GM19193 (cell line): ENCODE data around the gene MCTP1.

Experiments used
- POLR2A ChIP-seq: IDR thresholded peaks from 4 replicates; pipeline ENCODE4 v1.6.1; 2011; ENCODE audit not compliant: insufficient read depth, insufficient read length; ENCODE audit errors: extremely low read depth

The MCTP1 gene

GRCh38 chr5:95068289-95068910 is 216.5 kb downstream of the MCTP1 start:
- no peak for TF ChIP-seq POLR2A

- no peak for TF ChIP-seq POLR2A
These were observed 218.8 kb downstream of the MCTP1 start for GRCh38 chr5:95066048-95066447.

- no peak for TF ChIP-seq POLR2A
These were observed 221.4 kb downstream of the MCTP1 start for GRCh38 chr5:95063492-95063891.

- no peak for TF ChIP-seq POLR2A
These were observed 224.8 kb downstream of the MCTP1 start for GRCh38 chr5:95060098-95060497.

GRCh38 chr5:95059636-95060035 is 225.3 kb downstream of the MCTP1 start:
- no peak for TF ChIP-seq POLR2A

GRCh38 chr5:95057615-95058014 is 227.3 kb downstream of the MCTP1 start:
- no peak for TF ChIP-seq POLR2A

GRCh38 chr5:95053253-95053652 is 231.6 kb downstream of the MCTP1 start:
- TF ChIP-seq POLR2A: no peak

- no peak for TF ChIP-seq POLR2A
These were observed 234.2 kb downstream of the MCTP1 start for GRCh38 chr5:95050708-95051107.

- no peak for TF ChIP-seq POLR2A
These were observed 236.3 kb downstream of the MCTP1 start for GRCh38 chr5:95048628-95049027.

GRCh38 chr5:95045181-95045965 is 239.5 kb downstream of the MCTP1 start:
- TF ChIP-seq POLR2A: no peak

- no peak for TF ChIP-seq POLR2A
These were observed 240.8 kb downstream of the MCTP1 start for GRCh38 chr5:95044096-95044495.

GRCh38 chr5:95043648-95044047 is 241.2 kb downstream of the MCTP1 start:
- TF ChIP-seq POLR2A: no peak

GRCh38 chr5:95043234-95043633 is 241.7 kb downstream of the MCTP1 start:
- no peak for TF ChIP-seq POLR2A

- no peak for TF ChIP-seq POLR2A
These were observed 242.9 kb downstream of the MCTP1 start for GRCh38 chr5:95042037-95042436.

GRCh38 chr5:95035891-95036685 is 248.8 kb downstream of the MCTP1 start:
- TF ChIP-seq POLR2A: no peak
